ENCODE data around the gene SPARCL1. TPM values are rescaled to one million over a fixed set of nuclear protein-coding genes. Genes with fewer than 3 reads are reported as not detected.

SPARCL1 gene
- total and polyA plus RNA-seq, 2 of the 13 experiments (the other 11 are each of a cell fraction or from before 2014, with no cell fraction given), result 0.04 TPM; not detected in 1

GRCh38 chr4:87567191-87567590 lies 38.0 kb upstream of the SPARCL1 start (continued):
- TF ChIP-seq HOMEZ (CRISPR knock-in tag; IDR thresholded peaks at IDR 0.05; ENCODE audit: low read depth) (no peak), JUND (CRISPR knock-in tag; IDR thresholded peaks at IDR 0.05) (no peak), ZFAT (CRISPR knock-in tag; conservative IDR thresholded peaks at IDR 0.05) (no peak)

DNA sequence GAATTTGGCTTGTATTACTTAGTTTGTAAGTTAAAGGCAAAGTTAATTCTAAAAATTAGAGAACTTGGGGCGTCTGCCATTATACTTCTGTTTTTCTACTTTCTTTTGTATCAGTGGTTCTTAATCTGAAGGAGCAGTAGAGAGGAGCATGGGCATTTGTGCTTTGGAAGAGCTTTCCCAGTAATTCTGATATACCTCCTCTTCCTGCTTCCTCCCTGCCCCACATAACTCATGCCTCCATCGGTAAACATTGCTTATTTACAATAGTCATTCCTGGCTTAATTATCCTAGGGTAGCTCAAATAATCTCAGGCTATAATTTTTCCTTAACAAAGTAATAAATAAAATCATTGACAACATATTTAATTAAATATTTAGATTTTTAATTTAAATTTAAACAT lies 37.1 kb upstream of the SPARCL1 start:
- intact Hi-C loops (cut with micrococcal nuclease; ENCODE audit: unreplicated experiment) (no loop called here), in situ Hi-C loops (cut with HindIII; ENCODE audit: extremely low pct_ligation_motif_present, low pct_unique_long_range_greater_than_20kb) (no loop called here)
- CTCF ChIA-PET (ENCODE audit: low intra/inter-chr PET ratio, low total read pairs), result no interaction called here
- Histone ChIP-seq H3K9ac (ENCODE audit: insufficient read depth, low read depth, low read length) (no peak overlapping the region), H3K27me3 (ENCODE audit: control insufficient read depth in 1 of 2, insufficient read depth in 2 of 2, low read length in 2 of 2) (no peaks in the 10 kb centered on the region; a peak in 1 of 5 replicates), H3K4me1 (ENCODE audit: insufficient read depth, low read length) (no peaks in the 10 kb centered on the region), H2AFZ (ENCODE audit: low read length) (no peak overlapping the region), H4K20me1 (ENCODE audit: insufficient read depth, low read length) (no peaks in the 10 kb centered on the region), H3K79me2 (ENCODE audit: insufficient read depth, low read length) (no peaks in the 10 kb centered on the region), H3K36me3 (replicated peaks in 1 of 2; ENCODE audit: control insufficient read depth in 1 of 2, insufficient read depth in 2 of 2, low read length in 2 of 2) (no peaks in the 10 kb centered on the region), H3K4me3 (replicated peaks in 1 of 3; ENCODE audit: insufficient read depth in 1 of 3, low read depth in 2 of 3, low read length in 3 of 3) (no peak overlapping the region), H3K9me3 (ENCODE audit: low read length) (no peaks in the 10 kb centered on the region), H3K4me2 (ENCODE audit: low read depth, low read length) (no peak overlapping the region), H3K27ac (ENCODE audit: extremely low read length, insufficient read depth, low read length) (no peak overlapping the region)
- POLR2A ChIA-PET, result no interaction called here
- DNase-seq (ENCODE audit: low spot score), result no peak
- 4% methylated on average over 2 of the region's 2 CpGs for WGBS (ENCODE audit: low lambda C conversion rate)
- TF ChIP-seq PAXIP1 (CRISPR knock-in tag; conservative IDR thresholded peaks at IDR 0.05) (no peak), FOXA1 (IDR thresholded peaks at IDR 0.05) (no peak), FOXA1 (CRISPR knock-in tag; IDR thresholded peaks at IDR 0.05) (0 out of 2 replicates have a peak, but pooled peaks have one; percentile 11), FOXA3 (CRISPR knock-in tag; IDR thresholded peaks at IDR 0.05) (peak; percentile 48; the same call in 1 of the 2 replicates), MIXL1 (CRISPR knock-in tag; IDR thresholded peaks at IDR 0.05) (0 out of 2 replicates have a peak, but pooled peaks have one; percentile 39)
- ATAC-seq, result no peak
- BruUV-seq (replicated peaks), result no TSS peak
- FAIRE-seq, result no peak
